ENCODE measurements around the gene PCDH8.

PCDH8 gene

GRCh38 chr13:52808842-52809219 lies 39.6 kb downstream of the PCDH8 start:
- Histone ChIP-seq H3K27ac (no peak overlapping the region), H3K9me3 (ENCODE audit: severe bottlenecking) (no peaks in the 10 kb centered on the region), H3K27me3 (ENCODE audit: insufficient read depth, low read depth, severe bottlenecking) (no peaks in the 10 kb centered on the region), H3K36me3 (no peaks in the 10 kb centered on the region), H3K4me3 (ENCODE audit: low read depth, low read length) (no peak overlapping the region)
- DNase-seq: no peak
- TF ChIP-seq CTCF (IDR thresholded peaks at IDR 0.05; ENCODE audit: low read depth, low read length): no peak

GRCh38 chr13:52806029-52806428 lies 42.4 kb downstream of the PCDH8 start:
- Histone ChIP-seq H3K27me3 (ENCODE audit: insufficient read depth, low read depth, severe bottlenecking) (no peaks in the 10 kb centered on the region), H3K9me3 (ENCODE audit: severe bottlenecking) (no peaks in the 10 kb centered on the region), H3K36me3 (no peaks in the 10 kb centered on the region), H3K27ac (no peak overlapping the region), H3K4me3 (ENCODE audit: low read depth, low read length) (no peak overlapping the region)
- DNase-seq: no peak
- TF ChIP-seq CTCF (IDR thresholded peaks at IDR 0.05; ENCODE audit: low read depth, low read length): no peak

- no peak for DNase-seq
- TF ChIP-seq CTCF (IDR thresholded peaks at IDR 0.05; ENCODE audit: low read depth, low read length): no peak
- Histone ChIP-seq H3K4me3 (ENCODE audit: low read depth, low read length) (no peak overlapping the region), H3K9me3 (ENCODE audit: severe bottlenecking) (no peaks in the 10 kb centered on the region), H3K27ac (no peak overlapping the region), H3K36me3 (no peaks in the 10 kb centered on the region), H3K27me3 (ENCODE audit: insufficient read depth, low read depth, severe bottlenecking) (no peaks in the 10 kb centered on the region)
These were observed 44.2 kb downstream of the PCDH8 start for GRCh38 chr13:52804202-52804641.

- Histone ChIP-seq H3K27ac (no peak overlapping the region), H3K9me3 (ENCODE audit: severe bottlenecking) (no peaks in the 10 kb centered on the region), H3K4me3 (ENCODE audit: low read depth, low read length) (no peak overlapping the region), H3K36me3 (no peaks in the 10 kb centered on the region), H3K27me3 (ENCODE audit: insufficient read depth, low read depth, severe bottlenecking) (no peaks in the 10 kb centered on the region)
- TF ChIP-seq CTCF (IDR thresholded peaks at IDR 0.05; ENCODE audit: low read depth, low read length): no peak
- no peak for DNase-seq
These were observed 47.6 kb downstream of the PCDH8 start for GRCh38 chr13:52800856-52801255.

- Histone ChIP-seq H3K36me3 (no peaks in the 10 kb centered on the region), H3K4me3 (ENCODE audit: low read depth, low read length) (no peak overlapping the region)
These were observed 49.5 kb downstream of the PCDH8 start for GRCh38 chr13:52798770-52799430.

More at GRCh38 chr13:52798770-52799430, 49.5 kb downstream of the PCDH8 start:
- Histone ChIP-seq H3K9me3 (ENCODE audit: severe bottlenecking) (no peaks in the 10 kb centered on the region), H3K27me3 (ENCODE audit: insufficient read depth, low read depth, severe bottlenecking) (no peaks in the 10 kb centered on the region), H3K27ac (no peak overlapping the region)
- no peak for DNase-seq
- no peak for TF ChIP-seq CTCF (IDR thresholded peaks at IDR 0.05; ENCODE audit: low read depth, low read length)
